SU-DHL-6 (cell line): ENCODE data around the gene PPFIBP1.

Source experiments
- CTCF ChIP-seq: fragments of 200-600 bp; sonication (generic); IDR thresholded peaks from one replicate; pipeline ENCODE4 v1.5.1; 2017; ENCODE audit warnings: antibody characterized with exemption, mild to moderate bottlenecking, low read length, moderate library complexity; ENCODE audit not compliant: insufficient read depth, poor library complexity, severe bottlenecking
- EZH2phosphoT487 ChIP-seq: fragments of 200-600 bp; sonication (generic), shearing (Covaris generic); conservative IDR thresholded peaks from 2 replicates; pipeline ENCODE4 v1.6.1; 2018; ENCODE audit warnings: mild to moderate bottlenecking, antibody characterized with exemption, low read length, moderate library complexity, mixed read lengths

- TF ChIP-seq CTCF (no peak), EZH2phosphoT487 (no peak)
Observed at GRCh38 chr12:27682534-27682933, 158.5 kb downstream of the PPFIBP1 start.
